HG03571 (cell line): ENCODE measurements around the gene ALKBH3.

Experiments used
- ATAC-seq: cut with Tn5 transposase; IDR thresholded peaks from one replicate; pipeline ENCODE4 v1.9.1; 2021; ENCODE audit not compliant: unreplicated experiment

The ALKBH3 gene

DNA sequence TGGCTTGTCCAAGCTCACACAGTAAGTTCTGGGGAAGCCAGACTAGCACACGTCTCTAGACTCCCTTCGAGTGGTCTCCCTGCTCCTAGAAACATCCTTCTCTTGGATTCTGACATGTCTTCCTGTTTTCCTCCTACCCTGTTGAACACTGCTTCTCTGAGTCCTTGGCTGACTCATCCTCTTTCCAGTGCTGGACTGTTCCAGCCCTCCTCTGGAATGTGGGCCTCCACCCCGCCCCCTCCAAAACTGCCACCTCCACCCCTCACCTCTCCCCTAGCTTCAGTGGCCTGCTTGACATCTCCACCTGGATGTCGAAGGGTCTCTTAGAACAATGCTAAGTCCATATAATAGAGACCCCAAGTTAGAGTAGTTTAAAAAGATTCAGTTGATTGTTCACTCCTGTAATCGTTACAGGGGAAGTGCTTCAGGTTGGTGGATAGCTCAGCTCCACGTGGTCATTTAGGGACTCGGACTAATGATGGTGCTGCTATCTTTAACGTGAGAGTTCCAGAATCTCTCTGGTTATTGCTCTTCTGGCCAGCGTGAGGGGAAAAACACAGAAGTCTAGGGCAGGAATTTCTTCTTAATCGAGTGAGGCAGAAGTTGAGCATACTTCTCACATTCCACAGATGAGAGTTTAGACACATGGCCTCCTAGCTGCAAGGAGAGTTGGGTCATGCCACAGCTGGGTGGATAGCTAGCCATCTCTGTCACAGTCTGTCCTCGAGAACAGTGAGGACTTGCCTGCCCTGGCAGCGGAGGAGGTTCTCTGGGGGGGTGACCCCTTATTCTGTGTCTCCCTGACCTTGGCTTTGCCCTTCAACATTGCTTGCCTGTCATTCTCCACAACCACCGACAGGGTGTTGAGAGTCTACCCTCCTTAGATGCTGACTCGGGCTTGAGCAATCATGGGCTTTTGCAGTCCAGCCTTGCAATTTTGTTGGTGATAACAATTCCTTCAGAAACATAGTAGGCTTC is 57.1 kb downstream of the ALKBH3 start:
- no peak for ATAC-seq

DNA sequence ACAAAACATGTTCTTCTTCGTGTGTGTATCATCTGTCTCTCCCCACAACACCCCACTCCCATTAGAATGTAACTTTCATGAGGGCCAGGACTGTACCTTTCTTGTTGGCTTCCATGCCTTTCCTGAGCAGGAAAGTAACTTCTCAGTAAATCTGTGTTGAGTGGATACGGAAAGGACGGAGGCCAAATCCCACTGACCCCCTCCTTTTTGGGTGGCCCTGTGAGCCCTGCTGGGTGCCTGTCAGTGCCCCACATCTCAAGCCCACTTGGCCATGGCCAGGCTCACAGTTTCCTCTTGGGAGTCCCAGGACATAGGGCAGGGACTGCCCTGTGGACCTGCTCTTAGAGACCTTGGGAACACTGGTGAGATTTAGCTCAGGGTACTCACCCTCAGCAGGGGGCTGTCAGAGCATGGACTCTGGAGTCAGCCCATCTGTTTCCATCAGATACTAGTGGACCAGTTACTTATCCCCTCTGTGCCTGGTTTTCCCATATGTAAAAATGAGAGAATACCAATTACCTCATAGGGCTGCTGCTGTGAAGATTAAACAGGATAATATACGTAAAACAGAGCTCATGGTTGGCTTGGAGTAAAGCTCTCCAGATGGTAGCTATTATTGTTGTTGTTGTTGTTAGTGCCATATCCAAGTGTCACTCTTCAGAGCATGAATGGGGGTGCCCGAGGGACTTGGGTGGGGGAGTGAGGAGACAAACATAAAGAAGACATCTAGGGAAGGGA is 60.8 kb downstream of the ALKBH3 start:
- ATAC-seq = no peak

DNA sequence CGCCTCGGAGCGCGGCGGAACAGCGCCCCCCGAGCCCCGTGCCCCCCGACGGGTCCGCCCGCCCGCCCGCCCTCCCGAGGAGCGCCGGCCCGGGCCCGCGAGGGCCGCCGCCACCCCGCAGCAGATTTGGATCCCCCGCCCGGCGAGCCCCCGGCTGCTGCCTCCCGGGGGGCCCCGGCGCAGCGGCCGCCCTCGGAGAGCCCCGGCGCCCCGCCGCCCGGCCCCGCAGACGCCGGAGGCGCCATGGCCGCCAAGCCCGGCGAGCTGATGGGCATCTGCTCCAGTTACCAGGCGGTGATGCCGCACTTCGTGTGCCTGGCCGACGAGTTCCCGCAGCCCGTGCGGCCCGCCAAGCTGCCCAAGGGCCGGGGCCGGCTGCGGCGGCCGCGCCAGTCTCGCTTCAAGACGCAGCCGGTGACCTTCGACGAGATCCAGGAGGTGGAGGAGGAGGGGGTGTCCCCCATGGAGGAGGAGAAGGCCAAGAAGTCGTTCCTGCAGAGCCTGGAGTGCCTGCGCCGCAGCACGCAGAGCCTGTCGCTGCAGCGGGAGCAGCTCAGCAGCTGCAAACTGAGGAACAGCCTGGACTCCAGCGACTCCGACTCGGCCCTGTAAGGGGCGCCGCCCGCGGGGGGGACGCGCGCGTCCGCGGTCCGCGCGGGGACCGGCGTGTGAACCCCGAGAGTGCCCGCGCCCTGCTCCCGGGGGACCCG is 62.2 kb downstream of the ALKBH3 start:
- no peak for ATAC-seq

DNA sequence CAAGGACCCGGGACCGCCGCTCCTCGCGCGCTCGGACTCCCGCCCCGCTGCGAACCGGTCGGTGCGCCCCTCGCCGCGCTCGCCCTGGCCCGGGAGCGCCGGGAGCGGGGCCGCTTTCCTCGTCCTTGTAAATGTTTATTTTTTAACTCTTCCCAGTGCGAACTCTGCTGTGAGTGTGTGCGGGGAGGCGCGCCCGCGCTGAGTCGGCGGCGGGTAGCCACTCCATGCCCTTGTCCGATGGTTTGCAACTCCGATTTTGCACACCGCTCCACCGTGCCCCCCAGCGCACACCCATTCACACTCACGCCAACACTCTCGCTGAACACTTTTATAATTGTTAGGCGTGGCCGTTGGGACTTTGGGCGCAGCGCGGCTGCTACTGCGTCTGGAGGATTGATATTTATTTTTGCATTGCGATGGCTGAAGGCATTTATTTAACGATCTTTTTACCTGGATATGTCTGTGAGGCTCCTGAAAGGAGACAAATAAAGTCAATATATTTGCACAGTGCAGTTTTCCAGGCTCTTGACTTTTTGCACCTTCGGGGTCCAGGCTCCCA is 62.8 kb downstream of the ALKBH3 start:
- no peak for ATAC-seq

DNA sequence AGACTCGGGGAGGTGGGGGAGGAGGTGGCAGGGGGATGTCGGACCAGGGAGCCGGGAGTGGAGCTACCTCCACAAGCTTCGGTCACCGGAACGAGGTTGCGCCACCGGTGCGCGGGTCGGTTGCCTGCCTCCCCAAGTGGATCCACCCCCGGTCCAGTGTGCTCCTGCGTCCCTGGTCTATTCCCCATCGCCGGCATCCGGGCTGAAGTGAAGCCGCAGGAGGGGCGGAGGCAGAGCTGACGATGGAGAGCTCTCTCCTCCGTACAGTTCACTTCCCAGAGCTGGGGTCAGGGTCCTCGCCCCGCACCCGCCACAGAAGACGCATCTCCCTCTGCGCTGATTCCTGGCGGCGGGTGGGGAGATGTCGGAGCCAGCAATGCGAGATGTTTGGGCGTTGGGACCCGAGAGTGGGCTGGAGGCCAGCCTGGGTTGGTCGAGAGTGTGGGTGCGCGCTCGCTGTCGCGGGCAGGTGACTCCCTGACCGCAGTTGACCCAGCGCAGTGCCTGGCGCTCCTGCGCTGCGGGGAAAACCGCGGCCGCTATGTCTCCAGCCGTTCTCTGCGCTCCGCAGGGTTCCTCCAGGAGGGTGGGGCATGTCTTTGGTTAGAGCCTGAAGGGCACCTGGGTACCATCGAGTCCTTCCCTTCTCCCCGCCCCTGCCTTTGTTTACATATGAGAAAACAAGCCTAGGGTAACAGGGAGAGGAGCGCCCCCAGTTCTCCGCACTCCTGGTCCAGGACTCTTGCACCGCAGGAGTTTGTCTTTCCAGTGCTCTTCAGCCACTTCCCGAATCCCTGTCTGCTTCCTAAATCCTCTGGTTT is 63.5 kb downstream of the ALKBH3 start:
- ATAC-seq = no peak

DNA sequence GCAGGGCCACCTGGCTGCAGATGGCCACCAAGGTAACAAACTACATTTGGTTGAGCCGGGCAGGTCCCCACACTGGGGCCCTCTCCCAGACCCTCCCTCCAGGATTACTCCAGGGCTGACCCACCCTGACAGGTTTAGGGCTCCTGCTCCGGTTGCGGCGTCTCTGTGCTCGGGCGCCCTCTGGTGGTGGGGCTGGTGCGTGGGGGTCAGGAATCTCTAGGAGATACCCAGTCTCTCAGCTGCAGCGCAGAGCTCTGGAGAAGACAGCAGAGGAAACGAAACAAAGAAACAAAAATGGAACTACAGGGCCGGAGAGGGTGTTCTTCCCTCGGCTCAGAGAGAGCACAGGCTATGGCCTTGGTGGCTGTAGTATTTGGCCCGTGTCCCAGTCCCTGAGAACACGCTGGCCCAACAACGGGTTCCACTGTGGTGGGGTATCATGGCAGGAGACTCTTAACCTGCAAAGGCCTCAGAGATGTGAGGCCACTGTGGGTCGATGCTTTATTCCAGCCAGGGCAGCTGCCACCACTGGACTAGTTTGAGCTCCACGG is 64.2 kb downstream of the ALKBH3 start:
- ATAC-seq = no peak

DNA sequence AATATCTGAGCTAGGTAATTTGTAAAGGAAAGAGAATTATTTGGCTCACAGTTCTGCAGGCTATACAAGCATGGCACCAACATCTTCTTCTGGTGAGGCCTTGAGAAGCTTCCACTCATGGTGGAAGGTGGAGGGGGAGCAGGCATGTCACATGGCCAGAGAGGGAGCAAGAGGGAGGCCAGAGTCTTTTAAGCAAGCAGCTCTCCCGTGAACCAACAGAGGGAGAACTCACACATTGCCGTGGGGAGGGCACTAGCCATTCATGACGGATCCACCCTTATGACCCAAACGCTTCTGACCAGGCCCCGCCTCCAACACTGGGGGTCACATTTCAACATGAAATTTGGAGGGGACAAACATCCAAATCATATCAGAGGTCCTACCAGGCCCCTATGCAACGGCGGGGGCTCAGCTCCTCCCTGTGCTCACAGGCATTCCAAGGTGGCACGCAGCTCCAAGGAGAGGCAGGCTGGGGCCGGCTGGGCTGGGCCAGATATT is 66.4 kb downstream of the ALKBH3 start:
- no peak for ATAC-seq

DNA sequence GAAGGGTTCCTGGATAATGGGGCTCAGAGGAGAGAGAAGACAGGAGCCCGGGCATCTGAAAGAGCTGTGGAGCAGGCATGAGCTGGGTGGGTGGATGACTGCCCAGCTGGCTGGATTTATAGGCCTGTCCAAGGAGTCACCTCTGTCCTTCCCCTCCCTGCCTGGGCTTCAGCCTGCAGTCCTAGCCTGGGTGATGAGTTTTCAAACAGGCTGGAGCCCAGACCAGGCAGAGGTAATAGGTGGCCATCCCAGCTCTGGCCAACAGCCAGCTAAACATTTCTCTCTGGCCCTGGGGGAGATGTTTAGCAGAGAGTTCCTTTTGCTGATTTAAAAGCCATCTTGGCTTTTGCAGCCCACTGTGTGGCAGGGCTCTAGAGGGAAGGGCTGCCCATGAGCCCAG is 67.2 kb downstream of the ALKBH3 start:
- no peak for ATAC-seq

DNA sequence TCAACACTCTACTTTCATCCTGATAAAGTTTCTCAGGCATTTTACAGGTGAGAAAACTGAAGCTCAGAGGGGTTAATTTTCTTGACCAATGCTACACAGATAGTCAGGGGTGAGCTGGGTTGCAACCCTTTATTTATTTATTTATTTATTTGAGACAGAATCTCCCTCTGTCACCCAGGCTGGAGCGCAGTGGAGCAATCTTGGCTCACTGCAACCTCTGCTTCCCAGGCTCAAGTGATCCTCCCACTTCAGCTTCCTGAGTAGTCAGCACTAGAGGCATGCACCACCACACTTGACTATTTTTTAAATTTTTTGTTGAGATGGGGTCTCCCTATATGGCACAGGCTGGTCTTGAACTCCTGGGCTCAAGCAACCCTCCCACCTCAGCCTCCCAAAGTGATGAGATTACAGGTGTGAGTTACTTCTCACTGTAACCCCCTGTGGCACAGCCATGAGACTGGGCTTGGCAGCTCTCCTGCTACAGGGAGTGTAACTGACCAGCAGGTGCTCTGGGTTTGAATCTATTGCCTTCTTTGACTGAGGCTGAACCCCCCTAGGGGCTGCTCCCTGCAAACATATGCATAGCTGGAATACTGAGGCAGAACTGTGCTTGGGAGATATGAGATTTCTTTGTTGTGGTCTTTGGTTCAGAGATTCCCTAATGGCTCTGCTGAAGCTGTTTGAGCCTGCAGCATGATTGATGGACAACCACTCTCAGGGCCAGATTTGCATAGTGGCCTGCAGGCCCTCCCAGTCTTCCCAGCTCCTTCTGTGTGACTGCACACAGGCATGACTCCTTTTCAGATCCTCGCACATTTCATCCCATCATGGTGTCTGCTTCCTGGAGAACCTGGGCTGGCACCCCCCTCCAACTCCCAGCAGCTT is 68.0 kb downstream of the ALKBH3 start:
- ATAC-seq = no peak

DNA sequence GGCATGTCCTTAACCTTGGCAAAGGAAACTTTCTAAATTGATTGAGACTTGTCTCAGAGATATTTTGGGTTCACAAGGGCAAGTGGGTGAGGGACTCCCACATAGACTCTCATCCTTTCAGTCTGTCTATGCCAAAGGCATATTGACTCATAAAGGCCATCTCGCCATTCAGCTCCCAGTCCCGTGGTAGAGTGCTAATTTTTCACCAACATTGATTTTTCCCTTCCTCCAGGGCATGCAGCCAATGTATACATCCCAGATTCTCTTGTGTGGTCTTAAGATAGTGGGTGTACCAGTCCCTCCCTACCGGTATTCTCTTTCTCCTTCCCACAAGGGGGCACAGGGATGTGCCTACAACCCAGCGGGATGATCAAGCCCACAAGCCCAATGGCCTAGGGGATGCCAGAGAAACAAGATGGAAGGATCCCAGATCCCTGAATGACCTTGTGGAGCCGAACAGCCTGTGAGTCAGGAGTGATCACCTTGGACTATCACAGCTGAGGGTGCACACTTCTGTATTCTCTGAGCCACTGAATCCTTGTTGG is 69.8 kb downstream of the ALKBH3 start:
- no peak for ATAC-seq

DNA sequence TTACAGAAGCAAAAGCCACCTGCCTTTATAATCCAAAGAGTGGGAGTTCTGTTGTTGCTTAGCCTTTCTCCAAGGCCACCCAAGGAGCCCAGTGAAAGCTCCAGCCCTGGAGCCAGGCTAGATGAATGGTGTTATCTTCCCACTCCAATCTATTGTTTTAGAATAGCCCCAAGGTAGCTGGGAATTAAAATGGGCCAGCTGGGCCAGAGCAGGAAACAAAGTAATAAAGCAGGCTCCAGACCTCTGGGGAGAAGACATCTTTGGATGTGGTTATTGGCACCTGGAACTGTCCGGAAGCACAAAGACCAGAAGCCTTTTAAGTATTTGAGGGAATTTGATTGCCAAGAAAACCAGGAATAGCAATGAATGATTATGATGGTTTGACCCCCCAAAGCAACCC is 70.6 kb downstream of the ALKBH3 start:
- no peak for ATAC-seq

DNA sequence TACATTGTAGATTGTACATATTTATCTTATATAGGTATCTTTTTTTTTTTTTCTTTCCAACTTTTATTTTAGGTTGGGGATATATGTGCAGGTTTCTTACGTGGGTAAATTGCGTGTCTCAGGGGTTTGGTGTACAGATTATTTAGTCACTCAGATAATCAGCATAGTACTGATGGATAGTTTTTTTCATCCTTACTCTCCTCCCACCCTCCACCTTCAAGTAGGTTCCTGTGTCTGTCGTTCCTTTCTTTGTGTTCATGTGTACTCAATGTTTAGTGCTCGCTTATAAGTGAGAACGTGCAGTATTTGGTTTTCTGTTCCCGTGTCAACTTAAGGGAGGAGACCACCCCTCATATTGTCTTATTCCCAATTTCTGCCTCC is 71.4 kb downstream of the ALKBH3 start:
- ATAC-seq = no peak

DNA sequence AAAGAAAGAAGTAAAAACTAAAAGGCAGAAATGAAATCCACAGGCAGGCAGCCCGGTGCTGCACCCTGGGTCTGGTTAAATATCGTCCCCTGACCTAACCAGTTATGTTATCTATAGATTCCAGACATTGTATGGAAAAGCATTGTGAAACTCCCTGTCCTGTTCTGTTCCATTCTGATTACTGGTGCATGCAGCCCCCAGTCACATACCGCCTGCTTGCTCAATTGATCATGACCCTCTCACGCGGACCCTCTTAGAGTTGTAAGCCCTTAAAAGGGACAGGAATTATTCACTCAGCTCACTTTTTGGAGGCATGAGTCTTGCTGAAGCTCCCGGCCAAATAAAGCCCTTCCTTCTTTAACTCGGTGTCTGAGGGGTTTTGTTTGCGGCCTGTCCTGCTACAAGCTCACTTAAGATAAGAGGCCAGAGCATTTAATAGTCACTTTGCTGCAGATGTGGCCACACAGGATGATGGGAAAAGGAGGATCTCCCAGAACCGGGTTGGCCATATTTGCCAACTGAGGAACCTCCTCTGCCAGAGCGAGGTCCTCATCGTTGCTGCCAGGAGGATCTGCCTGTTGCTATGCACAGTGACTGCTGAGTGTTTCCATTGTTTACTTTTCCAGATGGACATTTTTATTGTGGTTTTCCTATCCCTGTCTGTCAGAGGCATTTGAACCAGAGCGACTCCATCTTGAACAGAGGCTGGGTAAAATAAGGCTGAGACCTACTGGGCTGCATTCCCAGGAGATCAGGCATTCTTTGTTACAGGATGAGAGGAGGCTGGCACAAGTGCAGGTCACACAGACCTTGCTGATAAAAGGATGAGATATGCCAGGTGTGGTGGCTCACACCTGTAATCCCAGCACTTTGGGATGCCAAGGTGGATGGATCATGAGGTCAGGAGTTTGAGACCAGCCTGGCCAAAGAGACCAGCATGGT is 72.0 kb downstream of the ALKBH3 start:
- no peak for ATAC-seq

DNA sequence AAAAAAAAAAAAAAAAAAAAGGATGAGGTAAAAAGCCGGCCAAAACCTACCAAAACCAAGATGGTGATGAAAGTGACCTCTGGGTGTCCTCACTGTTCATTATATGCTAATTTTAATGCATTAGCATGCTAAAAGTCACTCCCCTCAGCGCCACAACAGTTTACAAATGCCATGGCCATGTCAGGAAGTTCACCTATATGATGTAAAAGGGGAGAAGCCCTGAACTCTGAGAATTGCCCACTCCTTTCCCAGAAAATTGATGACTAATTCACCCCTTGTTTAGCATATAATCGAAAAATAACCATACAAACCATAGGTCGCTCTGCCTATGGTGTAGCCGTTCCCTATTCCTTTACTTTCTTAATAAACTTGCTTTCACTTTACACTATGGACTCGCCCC is 72.9 kb downstream of the ALKBH3 start:
- no peak for ATAC-seq

DNA sequence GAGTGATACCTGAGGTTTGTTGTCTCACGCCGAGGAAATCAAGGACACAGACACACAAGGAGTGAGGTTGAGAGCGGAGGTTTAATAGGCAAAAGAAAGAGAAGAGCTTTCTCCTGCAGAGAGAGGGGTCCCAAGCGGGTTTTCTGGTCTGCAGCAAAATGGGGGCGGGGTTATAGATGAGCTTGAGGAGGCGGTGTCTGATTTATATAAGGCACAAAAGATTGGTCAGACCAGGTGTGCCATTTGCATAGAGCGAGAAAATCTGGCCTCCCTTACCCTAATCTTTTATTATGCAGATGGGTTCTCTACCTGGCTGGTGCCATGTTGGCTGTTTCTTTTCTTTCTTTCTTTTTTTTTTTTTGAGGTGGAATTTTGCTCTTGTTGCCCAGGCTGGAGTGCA is 73.6 kb downstream of the ALKBH3 start:
- ATAC-seq = no peak

DNA sequence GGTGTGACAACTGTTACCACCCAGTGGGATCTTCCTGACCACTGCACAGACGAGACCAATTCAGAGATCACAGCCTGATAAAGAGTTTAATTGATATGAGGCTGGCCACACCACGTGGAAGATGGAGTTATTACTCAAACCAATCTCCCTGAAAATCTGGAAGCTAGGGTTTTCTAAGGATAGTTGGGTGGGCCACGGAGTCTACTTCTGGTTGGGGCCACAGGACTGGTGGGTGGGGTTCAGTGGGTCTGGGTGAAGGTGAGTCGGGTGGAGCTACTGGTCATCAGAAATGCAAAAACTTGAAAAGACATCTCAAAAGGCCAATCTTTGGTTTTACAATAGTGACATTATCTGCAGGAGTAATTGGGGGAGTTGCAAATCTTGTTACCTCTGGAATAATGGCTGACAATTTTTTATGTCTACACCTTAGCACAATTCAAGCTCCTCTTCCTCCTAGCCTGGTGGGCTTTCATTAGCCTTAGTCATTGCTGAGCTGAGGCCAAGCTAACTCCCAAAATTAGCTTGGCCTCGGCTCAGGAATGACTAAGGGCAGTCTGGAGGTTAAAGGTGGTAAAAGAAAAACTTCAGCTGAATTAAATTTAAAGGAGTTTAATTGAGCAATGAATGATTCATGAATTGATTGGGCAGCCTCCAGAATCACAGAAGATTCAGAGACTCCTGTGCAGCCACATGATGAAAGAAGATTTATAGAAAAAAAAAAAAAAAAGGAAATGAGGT is 74.9 kb downstream of the ALKBH3 start:
- no peak for ATAC-seq

DNA sequence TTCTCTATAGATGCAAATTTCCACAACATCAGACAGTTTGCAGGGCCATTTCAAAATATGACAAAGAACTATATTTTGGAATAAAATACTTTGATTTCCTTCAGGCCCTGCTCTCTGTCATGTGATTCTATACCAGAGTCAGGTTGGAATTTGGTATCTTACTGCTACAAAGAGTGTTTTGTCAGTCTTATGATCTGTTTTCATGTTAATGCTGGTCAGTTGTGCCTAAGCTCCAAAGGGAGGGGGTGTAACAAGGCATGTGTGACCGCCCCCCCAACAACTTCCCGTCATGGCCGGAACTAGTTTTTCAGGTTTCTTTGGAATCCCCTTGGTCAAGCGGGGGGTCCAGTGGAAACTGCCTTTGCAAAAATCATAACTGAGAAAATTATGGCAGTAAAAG is 76.9 kb downstream of the ALKBH3 start:
- no peak for ATAC-seq
